Measurements from ENCODE around the gene CD3G.
"Not testable (repeated sequence)": the region's sequence is repeated elsewhere in the genome, so short reads cannot be mapped to it uniquely, and the experiment has no call there.

The CD3G gene

DNA sequence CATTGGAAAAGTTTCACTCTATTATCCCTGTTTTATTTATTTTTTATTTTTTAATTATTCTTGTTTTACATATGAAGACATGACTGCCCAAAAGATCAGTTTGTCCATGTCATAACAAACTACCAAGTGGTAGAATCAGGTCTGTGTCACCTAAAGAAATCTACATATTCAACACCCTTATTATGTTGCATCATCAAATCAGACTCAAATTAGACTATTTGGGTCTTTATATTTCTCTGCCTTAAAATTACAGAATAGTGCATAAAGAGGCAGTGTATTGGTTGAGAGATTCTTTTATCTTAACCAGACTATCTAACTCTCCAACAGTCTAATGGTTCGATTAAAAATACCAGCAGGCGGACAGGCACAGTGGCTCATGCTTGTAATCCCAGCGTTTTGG lies 38.8 kb downstream of the CD3G start:
- no peak for DNase-seq

- DNase-seq: no peak
These were observed 39.5 kb downstream of the CD3G start for GRCh38 chr11:118383657-118384056.

GRCh38 chr11:118396097-118396501 lies 52.0 kb downstream of the CD3G start:
- no peak for DNase-seq

DNA sequence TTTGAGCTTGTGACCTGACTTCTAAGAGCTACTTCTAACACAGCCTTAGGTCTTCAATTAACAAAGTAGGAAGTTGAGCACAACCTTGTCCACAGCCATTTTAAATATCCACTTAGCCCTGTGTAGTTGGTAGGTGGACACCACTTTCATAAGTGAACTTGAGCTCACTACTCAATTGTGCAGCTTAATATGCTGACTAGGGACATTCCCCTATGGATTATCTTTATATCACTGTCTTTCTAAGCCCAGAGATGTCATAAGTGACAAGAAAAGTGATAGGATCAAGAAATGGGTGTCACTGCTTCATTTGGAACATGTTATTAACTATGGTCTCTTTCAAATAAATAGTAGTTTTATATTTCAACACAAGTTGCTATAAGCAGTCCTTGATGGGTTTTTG lies 53.3 kb downstream of the CD3G start:
- DNase-seq: no peak

DNA sequence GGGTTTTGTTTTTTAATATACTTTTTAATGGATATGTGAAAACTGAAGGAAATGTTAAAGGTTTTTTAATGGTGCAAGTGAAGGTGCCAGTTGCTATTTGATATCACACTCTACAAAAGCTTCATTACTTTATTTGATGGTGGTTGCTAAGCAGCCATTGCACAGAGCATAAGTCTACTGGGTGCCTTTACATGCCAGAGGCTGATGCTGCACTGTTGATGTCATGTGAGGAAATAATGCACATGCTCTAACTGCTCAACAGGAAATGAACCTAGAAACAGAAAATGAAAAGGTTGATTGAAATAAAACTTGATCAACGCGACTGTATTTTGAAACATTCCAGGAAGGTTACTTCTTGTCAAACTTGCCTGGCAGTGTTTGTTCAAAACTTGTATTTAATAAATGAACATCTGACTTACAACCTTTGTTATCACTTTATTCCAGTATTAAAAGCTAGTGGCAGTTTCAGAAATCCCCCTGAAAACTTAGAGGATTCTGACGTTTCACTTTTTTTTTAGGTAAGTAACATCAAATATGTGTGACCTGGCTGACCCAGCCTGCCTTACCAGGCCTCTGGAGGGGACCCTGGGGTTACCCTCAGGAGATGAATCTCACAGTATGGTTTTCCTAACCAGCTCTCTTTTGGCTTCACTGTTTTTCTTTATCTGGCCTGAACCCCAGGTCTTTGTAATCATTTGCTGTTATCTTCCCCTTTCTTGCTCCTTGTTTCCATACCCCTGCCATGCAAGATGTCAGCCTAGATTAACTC lies 54.8 kb downstream of the CD3G start:
- DNase-seq: peak; percentile 36

DNA sequence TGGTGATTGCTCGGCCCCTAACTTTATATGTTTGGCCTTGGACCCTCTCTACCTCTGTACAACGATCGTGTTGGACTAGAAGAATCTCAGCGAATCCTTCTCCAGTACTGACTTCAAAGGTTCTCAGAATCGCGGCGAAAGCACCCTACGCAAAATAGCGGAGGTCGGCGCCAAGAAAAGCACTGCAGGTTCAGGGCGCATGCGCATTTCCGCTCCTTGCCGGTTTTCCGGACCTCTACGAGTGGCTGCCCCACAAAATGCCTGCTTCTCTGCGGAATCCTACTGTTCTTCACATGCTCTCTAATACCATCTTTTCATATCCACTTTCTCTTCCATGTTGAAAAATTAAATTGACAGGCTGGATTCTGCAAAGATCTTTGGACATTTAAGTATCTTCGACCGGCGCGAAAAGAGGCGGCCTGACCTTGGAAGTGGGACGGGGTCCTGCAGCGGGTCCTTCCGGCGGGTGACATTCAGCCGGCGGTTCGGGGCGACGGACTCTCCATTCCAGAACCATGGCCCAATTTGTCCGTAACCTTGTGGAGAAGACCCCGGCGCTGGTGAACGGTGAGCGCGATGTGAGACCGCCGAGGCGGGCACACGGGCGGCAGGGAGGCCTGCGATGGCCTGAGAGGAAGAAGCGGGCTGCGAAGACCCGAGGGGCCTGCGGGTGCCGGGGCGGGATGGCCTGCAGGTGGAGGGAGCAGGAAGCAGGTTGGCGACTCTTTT lies 57.2 kb downstream of the CD3G start, which contains the start of gene ATP5MG:
Gene ATP5MG, plus strand, starts transcription at position 456 of the 729 bp plus-strand sequence. Its CDS starts 60 bp downstream, at position 516.
- peak; percentile 97 for DNase-seq

GRCh38 chr11:118401880-118402590 lies 57.9 kb downstream of the CD3G start:
- DNase-seq: peak; percentile 48

DNA sequence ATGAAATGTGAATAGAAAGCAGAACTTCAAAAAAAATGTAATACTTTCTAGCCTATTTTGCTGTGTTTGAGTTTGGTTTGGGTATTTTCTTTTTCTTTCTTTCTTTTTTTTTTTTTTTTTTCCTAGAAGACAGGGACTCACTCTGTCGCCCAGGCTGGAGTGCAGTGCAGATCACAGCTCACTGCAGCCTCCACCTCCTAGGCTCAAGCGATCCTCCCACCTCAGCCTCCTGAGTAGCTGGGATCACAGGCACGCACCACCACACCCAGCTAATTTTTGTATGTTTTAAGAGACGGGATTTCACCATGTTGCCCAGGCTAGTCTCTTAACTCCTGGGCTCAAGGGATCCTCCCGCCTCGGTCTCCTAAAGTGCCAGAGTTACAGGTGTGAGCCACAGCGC lies 58.5 kb downstream of the CD3G start:
- not testable (repeated sequence) for DNase-seq

Data from DMS53 (cell line).